Upper lobe of left lung (tissue), 4 donors: ENCODE data around the gene HCK.

Experiments
- EP300 ChIP-seq, 4 donors: sonication (generic); formaldehyde crosslinking; IDR thresholded peaks; one replicate each; pipeline ENCODE4 v1.5.1; 2017; ENCODE audit warnings: antibody characterized with exemption in 4 of 4, control low read depth in 2 of 4
- POLR2A ChIP-seq, 4 donors: fragments of 450-650 bp; IDR thresholded peaks; one replicate each; pipeline ENCODE4 v1.5.1; 2016 to 2017; ENCODE audit warnings: antibody characterized with exemption in 4 of 4, mild to moderate bottlenecking in 2 of 4
- POLR2AphosphoS5 ChIP-seq, 2 donors: sonication (generic); formaldehyde crosslinking; IDR thresholded peaks; one replicate each; pipeline ENCODE4 v1.5.1; 2017; ENCODE audit warnings: antibody characterized with exemption in 2 of 2
- TF ChIP-seq, protein P1 (sequence below), 6 experiments: fragments of 450-650 bp in 4 of 6; fragments of 200-600 bp in 2 of 6; sonication (generic) in 2 of 6; IDR thresholded peaks; one replicate each; pipeline ENCODE4 v1.5.1; 2016 to 2019; ENCODE audit warnings: antibody characterized with exemption in 6 of 6

GRCh38 chr20:32111156-32111686, 59.2 kb downstream of the HCK start:
- TF ChIP-seq, protein P1, sequence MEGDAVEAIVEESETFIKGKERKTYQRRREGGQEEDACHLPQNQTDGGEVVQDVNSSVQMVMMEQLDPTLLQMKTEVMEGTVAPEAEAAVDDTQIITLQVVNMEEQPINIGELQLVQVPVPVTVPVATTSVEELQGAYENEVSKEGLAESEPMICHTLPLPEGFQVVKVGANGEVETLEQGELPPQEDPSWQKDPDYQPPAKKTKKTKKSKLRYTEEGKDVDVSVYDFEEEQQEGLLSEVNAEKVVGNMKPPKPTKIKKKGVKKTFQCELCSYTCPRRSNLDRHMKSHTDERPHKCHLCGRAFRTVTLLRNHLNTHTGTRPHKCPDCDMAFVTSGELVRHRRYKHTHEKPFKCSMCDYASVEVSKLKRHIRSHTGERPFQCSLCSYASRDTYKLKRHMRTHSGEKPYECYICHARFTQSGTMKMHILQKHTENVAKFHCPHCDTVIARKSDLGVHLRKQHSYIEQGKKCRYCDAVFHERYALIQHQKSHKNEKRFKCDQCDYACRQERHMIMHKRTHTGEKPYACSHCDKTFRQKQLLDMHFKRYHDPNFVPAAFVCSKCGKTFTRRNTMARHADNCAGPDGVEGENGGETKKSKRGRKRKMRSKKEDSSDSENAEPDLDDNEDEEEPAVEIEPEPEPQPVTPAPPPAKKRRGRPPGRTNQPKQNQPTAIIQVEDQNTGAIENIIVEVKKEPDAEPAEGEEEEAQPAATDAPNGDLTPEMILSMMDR (IDR thresholded peaks at IDR 0.05): no peak
- TF ChIP-seq POLR2AphosphoS5 (IDR thresholded peaks at IDR 0.05) (no peak), POLR2A (IDR thresholded peaks at IDR 0.05) (no peak), EP300 (IDR thresholded peaks at IDR 0.05) (no peak)
